NCI-H187 treated with DMSO at 0.1 percent for 48 hours (cell line): Measurements from ENCODE around the gene ASTN2.

Experiments
- DNase-seq: peaks from one replicate; lab custom pipeline; 2025; lab: John Stamatoyannopoulos, UW

The ASTN2 gene

DNA sequence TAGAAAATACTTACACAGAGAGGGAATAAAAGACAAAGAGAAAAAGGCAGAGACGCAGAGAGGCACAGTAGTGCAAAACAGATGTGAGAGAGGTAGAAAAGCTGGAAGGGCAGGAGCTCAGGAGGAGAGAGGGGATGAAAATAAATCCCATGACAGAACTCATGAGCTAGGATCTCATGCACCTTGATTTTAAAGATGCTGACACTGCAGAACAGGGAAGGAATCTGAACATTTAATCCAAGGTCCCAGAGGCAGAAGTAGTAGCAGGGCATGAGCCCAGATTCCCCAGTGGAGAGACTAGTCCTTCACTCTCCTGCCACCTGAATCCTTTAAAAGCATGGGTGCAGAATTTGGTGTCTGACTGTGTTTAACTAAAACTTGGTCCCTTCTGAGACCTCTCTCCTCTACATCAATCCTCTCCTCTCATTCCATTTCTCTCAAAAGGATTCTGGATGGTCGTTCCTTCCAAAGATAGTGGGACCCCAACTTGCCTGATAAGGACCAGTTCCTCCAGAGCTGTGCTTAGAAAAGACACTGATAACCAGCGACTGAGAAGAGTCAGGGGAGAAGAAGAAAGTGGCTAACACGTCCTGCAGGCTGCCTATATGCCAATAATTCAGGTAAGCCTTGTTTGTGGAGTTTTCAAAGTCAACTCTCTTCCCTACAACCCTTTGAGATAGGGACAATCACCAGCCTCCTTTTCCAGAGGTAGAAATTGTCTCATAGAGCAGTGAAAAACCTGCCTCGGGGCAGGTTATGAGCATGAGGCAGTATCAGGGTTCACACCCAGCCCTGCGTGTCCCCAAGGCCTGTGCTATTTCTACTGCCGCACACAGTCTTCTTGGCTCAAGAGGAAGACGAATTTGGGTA lies 931.0 kb downstream of the ASTN2 start:
- no peak for DNase-seq

DNA sequence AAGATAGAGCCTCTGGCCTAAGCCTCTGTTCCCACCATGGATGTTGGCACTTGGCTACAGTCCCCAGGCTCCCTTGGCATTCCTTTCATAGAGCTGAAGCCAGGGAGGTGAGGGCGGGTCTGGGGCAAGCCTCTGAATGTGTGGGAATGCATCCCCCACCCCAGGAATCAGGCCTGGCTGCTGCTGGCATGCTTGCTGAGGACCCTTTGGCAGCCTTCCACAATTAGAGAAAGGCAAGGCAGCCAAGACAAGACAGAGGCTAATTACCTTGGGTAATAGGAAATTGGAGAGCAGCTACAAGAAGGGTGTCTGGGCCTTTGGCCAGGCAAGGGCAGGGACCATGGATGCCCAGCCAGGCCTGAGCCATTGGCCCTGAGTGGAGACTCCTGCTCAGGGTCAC lies 932.1 kb downstream of the ASTN2 start:
- DNase-seq = no peak

DNA sequence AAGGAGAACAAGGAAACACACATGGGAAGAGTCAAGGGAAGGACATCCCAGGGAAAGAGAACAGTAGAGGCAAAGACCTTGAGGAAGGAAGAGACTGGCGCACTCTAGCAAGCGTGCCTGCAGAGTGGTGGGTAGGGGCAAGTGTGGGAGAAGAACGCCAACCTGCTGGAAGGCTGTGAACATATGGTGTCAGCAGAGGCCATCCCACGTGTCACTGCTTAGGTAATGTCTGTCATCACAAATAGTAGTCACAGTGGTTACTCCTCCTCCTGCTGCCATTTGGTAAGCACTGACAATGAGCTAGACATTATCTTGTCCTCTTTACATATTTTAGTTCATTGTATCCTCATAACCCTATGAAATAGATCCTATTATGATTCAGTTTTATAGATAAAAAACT lies 934.2 kb downstream of the ASTN2 start:
- no peak for DNase-seq

DNA sequence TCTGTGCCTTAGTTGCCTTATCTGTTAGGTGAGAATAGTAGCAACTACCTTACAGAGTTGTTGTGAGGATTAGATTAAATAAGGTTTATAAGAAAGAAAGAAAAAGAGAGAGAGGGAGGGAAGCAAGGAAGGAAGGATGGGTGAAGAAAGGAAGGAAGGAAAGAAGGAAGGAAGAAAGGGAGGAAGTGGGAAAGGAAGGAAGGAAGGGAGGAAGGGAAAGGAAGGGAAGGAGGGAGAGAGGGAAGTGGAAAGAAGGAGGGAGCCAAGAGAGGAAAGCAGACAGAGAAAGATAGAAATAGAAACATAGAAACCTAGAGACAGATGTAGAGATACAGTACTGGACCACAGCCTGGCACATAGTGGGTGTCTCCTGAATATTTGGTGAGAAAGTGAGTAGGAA lies 934.9 kb downstream of the ASTN2 start:
- DNase-seq = no peak

DNA sequence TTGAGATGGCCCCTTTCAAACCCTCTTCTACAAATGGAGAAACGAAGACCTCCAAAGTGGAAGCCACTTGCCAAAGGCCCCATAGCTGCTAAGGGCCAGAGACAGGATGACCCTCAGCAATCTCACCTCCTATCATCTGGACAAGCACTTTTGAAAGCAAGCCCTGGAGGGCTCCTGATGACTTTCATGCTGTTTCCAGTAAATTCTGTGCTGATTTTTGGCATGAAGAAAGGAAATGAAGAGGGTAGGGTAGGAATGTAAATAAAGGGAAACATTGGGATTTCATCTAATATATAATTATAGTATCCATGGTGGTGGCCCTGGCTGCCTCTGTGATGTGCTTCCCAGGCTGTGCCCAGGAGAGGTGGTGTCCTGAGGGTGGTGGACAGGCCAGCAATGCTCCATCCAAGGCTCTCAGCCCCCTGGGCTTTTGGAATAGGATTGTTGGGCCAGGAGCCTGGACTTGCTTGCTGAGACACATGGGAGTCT lies 935.8 kb downstream of the ASTN2 start:
- DNase-seq = no peak

DNA sequence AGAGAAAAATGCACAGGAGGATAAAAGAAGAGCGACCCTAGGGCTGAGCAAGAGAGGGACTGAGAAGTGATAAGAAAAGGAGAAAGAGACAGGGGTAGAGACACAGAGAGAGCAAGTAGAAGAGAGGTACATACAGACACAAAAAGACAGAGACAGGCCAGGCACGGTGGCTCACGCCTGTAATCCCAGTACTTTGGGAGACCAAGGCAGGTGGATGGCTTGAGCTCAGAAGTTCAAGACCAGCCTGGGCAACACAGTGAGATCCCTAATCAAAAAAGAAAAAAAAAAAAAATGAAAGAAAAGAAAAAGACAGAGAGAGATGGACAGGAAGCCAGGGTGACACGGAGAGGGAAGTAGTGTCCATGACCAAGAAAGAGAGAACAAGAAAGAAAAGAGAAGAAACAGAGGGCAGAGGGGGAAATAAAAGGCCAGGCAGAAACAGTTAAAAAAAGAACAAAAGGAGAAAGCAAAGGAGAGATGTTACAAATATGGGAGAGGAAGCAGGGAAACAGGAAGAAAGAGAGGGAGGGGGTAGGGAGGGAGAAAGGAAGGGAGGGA lies 937.2 kb downstream of the ASTN2 start:
- DNase-seq = no peak

DNA sequence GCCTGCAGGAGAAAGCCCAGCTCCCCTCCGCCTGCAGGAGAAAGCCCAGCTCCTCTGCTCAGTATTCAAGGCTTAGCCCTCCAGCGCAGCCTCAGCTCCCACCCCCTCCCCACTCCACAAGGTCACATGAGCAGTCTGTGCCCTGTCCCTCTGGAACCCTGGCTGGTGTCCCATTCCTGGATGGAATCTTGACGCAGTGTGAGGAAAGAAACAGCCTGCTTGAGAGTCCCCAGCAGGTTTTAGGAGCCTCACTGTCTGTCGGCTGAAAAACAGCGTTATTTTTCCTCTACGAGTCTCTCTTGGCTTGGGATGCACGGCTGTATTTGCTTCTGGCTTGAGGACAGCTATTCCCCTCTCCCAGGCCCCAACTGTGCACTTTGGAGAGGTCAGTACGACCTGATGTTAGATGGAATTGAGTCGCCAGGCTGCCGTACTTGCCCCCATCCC lies 937.9 kb downstream of the ASTN2 start:
- DNase-seq = no peak

DNA sequence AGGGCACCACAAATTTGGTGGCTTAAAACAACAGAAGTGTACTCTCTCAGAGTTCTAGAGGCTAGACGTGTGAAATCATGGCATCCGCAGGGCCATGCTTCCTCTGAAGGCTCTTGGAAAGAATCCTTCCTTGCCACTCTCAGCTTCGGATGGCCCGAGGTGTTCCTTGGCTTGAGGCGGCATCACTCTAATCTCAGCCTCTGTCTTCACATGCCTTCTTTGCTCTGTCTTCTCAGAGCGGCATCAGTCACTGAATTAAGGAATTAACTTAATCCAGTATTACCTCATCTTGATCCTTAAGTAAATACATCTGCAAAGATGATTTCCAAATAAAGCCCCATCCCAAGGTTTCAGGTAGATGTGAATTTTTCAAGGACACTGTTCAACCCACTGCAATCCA lies 938.9 kb downstream of the ASTN2 start:
- DNase-seq = no peak

DNA sequence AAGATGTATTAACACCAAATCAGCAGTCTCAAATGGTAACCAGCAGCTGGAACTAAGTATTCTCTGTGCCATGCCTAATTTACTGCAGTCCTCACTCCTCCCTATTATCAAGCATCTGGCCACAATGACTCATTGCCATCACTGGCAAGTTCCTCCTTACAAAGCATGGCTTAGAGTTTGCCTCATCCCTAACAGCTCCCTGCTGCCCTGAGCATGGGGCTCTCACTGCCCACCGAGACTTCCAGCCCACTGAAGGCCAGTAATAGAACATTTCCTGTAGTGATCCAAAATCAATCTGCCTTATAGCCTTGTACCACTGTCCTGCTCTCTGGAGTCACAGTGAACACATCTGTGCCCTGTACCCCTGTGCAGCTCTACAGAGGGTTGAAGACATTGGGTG lies 939.7 kb downstream of the ASTN2 start:
- no peak for DNase-seq

DNA sequence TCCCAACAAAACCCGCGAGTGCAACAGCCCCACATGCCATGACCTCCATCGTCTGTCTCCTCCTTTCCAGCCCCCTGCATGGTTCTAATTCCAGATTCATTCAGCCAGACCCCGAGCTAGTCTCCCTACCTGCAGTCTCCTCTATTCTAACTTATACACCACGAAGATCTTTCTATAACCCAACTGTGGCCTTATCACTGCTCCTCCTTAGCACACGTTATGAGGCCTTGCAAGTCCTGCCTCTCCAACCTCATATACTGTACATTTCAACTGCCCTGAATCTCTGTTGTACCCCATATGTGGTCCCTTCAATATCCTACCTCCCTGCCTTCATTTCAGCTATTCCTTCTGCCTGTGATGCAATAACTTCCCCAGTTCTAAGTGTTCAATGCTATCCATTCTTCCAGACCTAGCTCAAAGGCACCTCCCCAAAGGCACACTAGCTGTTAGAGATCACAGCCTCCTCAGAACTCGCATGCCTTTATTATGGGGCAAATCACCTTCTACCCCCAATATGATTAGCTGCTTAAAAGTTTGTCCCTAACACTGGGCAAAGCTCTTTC lies 942.8 kb downstream of the ASTN2 start:
- DNase-seq = no peak

DNA sequence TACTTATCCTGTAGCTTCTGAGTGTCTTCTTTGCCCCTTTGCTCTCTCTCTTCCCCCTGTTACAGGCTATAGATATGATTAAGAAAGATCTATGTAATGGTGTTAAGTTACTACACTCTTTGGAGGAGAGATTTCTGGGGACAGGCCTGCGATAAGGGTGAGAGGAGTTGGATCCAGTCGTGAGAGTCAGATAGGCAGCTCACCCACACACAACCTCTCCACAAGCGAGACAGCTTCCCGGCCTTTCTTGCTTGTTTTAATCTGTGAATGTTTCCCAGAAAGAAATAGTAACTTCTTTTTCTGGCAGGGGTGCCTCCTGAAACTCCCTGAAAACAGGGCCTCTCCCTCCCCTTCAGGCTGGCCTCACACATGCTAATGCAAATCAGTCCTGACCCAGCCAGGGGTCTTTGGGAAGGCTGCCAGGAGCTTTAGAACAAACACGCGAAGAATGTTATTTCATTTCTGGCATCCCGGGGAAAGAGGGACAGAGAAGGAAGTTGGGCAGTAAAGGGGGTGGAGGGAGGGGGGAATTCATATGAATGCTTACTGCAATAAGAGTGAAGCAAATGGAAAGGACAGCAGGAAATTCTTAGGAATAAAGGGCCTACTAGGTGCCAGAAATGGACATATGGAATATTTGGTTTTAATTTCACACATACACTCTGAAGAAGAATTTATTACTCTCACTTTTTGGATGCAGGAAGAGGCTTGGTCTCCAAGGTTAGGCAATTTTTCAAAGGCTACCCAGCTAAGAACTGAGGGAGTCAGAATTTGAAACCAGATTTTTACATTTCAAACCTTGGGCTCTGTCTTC lies 943.6 kb downstream of the ASTN2 start:
- DNase-seq = no peak

DNA sequence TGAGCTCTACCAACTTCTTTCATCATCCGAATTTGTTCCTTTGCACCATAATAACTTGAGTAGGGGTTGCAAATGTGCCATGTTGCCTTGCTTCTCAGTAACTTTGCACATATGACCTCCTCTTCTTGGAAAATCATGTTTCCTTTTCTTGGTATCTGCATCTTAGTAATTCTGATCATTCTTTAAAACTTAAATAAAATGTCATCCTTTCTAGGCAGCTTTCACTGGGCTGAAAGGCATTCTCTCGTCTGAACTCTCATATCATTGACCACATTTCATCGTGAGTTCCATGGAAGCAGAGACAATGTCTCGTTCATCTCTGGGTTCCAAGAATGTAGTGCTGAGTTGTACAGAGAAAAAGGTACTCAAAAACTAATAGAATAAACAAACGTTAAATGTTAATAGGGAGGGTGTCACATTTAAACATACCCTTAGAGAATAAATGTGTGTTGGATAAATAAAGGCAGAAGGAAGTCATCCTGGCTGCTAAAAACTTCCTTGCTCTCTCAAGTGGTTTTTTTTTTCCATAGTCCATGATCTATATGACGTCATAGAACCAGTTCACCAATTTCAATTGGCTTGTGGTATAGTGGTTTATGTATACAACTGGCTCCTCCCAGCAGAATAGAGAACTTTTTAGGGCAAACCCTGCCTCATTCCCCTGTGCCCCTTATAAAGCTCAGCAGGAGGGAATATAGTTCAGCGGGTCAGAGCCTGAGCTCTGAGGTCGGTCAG lies 945.9 kb downstream of the ASTN2 start:
- no peak for DNase-seq

DNA sequence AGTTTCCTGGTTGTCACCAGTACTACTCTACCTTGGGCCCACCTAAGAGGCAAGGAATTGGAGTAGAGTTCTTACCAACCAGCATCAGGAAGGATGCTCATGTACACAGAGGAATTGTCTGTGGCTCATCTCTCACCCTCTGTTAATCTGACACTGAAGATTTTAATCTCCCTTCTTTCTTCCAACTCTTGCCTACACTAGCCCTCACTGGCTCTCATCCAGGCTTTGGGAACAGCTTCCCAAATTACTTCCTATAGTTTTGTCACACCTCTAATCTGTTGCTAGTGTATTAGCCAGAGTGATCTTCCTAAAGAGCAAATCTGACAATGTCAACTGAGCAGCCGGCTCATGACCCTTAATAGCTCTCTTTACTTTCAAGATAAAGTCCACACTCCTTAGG lies 946.5 kb downstream of the ASTN2 start:
- DNase-seq = no peak

DNA sequence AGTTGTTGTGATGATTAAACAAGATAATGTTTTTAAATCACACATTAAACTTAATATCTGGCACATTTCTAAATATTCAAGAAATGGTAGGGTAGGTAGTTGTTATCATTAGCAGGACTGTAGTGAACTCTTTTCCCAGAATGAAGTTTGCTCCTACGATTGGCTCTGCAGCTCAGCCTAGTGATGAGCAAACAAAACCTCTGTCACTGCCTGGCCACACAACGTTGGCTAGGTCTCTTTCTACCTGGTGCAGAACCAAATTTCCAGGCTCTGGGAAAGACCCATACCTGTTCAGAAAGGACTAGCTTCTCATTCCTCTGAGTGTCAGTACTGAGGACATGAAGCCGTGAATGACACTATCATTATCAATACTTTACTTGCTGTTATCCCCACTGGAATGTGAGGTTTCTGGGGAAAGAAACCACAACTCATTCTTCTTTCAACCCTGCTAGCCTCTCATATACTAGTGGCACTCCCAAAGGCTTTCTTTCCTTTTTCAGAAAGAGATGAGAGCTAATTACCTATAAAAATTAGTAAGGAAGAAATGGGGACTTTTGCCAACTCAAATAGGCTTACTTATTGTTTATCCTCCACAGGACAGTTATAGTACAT lies 947.0 kb downstream of the ASTN2 start:
- no peak for DNase-seq

DNA sequence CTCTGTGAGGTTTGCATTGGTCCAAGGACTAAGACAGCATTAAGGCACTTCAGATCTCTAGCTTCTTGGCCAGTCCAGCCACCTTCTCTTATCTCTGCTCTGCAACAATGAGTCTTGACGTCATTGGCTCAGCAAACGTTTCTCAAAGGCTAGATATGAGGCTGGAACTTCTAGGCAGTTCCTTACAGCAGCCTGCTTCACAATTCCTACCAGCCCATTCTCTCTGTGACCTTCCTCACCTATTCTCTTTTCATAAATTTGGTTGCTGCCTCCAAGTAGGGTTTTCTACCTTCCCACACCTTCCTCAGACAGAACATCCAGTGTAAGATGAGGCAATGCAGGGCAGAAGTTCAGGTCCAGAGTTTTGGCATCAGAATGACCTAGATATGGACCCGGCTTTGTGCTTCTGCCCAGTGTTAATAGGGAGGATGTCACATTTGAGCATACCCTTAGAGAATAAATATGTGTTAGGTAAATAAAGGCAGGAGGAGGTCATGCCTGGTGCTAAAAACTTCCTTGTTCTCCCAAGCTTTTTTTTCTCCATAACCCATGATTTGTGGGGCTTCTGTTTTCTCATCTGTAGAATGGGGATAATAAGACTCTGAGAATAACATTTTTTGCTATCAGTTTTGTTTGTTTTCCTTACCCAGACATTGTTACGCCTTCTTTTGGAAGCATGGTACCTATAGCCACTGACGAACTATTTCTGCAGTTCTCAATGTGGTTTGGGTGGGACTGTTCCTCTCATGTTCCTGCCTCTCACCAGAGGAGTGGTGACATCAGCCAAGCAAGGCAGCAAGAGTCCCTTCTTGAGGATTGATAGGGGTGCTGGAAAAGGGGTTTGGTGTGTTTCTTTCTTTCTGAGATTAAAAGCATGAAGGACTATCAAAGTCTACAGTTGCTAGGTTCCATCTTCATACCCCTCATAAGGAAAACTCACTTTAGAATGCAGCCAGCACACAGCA lies 948.3 kb downstream of the ASTN2 start:
- no peak for DNase-seq

DNA sequence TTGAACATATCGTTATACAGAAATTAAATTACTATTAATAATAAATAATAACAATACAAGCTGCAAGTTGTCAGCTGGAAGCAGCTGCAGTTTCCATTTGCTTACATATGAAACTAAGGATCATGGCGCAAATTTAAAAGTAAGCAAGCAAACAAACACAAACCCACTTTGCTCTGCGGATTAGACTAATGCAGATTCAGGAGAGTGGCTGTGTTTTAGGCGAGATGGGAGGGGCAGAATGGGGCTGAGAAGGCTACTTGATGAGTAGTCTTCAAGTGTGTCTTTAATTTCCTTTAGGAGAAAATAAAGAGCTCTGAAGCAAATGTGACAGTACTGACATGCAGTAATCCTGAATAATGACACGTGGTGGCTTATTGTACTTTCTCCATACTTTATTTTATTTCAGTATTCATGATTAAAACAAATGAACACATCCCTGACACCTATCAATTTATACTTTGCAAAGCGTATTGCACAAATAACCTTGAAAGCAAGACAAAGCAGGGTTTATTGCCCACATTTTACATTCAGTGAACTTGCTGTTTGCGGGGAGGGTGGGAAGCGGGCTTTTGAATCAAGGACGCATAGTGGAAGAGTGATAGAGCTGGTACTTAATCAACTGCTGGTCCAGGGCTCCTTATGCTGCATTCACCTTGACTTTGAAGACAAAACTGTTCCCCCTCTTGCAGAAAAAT lies 949.1 kb downstream of the ASTN2 start:
- no peak for DNase-seq

DNA sequence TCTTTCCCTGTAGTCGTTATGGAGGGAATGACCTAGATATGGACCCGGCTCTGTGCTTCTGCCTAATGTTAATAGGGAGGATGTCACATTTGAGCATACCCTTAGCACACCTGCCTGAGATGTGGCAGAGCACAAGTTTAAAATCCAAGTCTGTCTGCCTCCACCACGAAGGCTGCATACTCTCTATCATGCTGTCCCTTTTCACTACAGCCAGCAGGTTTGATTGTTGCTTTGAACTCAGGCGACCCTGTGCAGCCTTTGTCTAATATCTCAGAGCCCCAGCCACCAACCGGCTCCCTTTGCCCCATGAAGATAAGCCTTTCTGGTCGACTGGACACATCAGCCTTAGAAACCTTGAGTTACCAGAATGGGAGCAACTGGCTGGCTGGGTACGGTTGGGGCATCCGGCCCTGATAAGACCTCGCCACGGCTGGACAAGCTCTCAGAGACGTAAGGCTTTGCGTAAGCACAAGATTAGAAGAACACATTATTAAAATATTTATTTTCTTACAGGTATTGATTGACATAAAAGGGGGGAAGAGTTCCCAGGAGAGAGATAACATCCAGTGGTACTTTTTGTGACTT lies 949.8 kb downstream of the ASTN2 start:
- DNase-seq = no peak

DNA sequence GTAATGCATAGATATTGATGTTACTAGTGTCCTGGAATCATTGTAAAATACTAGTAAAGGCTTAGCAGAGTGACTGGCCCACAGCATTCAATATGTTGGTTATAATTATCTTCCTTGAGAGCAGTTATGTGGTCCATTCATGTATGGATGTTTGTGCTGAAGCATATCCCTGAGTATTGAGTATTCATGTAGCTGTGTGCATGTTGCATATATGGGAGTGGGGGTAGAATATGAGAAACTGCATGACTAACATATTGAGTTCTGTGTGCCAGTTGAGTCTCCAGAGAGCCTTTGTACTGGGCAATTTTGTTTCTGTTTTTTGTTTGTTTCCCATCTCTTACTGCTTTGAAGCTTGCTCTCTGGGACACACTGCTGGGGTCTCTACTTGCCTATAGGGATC lies 950.4 kb downstream of the ASTN2 start:
- DNase-seq = no peak

DNA sequence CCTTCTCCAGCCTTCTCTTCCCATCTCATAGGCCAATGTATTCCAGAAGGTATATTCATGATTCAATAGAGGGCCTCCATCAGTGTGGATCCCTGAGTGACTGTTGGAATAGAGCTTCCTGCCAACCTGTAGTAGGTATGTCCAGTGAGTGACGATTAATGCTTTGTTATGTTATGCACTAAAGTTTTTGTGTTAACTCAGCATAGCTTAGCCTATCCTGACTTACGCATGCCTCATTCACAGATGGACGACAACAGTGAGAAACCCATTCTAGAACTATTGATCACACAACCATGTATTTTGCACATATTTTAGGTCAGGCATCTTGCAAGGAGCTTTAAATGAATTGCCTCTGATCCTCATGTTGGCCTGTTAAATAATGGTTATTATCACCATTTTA lies 953.2 kb downstream of the ASTN2 start:
- DNase-seq = no peak
